Transverse colon (tissue), 4 donors: Measurements from ENCODE around the gene PPP1R9B. TPM values are rescaled to one million over a fixed set of nuclear protein-coding genes. Genes with fewer than 3 reads are reported as not detected.

Experiments
- DNase-seq: peaks from one replicate; pipeline ENCODE4 v3.0.0-alpha.2; 2019
- H3K27ac ChIP-seq, 4 donors: fragments of 200-600 bp; sonication (generic); 2 replicates each; pipeline ENCODE4 v1.5.1; 2016 to 2018; ENCODE audit warnings: inconsistent platforms in 4 of 4
- H3K27me3 ChIP-seq: fragments of 200-600 bp; sonication (generic); 2 replicates; pipeline ENCODE4 v1.5.1; 2017; ENCODE audit warnings: inconsistent platforms
- H3K36me3 ChIP-seq, 4 donors: fragments of 200-600 bp; sonication (generic); 2 replicates each; pipeline ENCODE4 v1.5.1; 2017 to 2019; ENCODE audit warnings: inconsistent platforms in 4 of 4
- H3K4me1 ChIP-seq, 4 donors: fragments of 200-600 bp; sonication (generic); 2 replicates each; pipeline ENCODE4 v1.5.1; 2017 to 2020; ENCODE audit warnings: inconsistent platforms in 4 of 4
- H3K4me3 ChIP-seq, 4 donors: fragments of 200-600 bp; sonication (generic); 1 replicate in 1 of 4; 2 replicates in 3 of 4; pipeline versions ENCODE4 v1.5.1 to v1.6.1; 2017 to 2019; ENCODE audit warnings: inconsistent platforms in 4 of 4
- H3K9me3 ChIP-seq, 2 donors: fragments of 200-600 bp; sonication (generic); 2 replicates each; pipeline ENCODE4 v1.5.1; 2017 to 2019; ENCODE audit warnings: inconsistent platforms in 2 of 2
- CTCF ChIP-seq, 5 experiments: fragments of 200-600 bp in 3 of 5; fragments of 450-650 bp in 2 of 5; sonication (generic) in 3 of 5; IDR thresholded peaks; 1 replicate in 2 of 5; 2 replicates in 3 of 5; pipeline ENCODE4 v1.5.1; 2016 to 2017; ENCODE audit warnings: antibody characterized with exemption in 5 of 5, inconsistent platforms in 3 of 5, mild to moderate bottlenecking in 2 of 5, moderate library complexity in 1 of 5
- EP300 ChIP-seq: sonication (generic); formaldehyde crosslinking; IDR thresholded peaks from one replicate; pipeline ENCODE4 v1.6.1; 2017; ENCODE audit warnings: antibody characterized with exemption, low read depth
- POLR2A ChIP-seq: fragments of 450-650 bp; IDR thresholded peaks from one replicate; pipeline ENCODE4 v1.6.1; 2016; ENCODE audit warnings: antibody characterized with exemption, mild to moderate bottlenecking, moderate library complexity
- POLR2AphosphoS5 ChIP-seq, 3 donors: sonication (generic); formaldehyde crosslinking; IDR thresholded peaks; one replicate each; pipeline ENCODE4 v1.6.1; 2016; ENCODE audit warnings: antibody characterized with exemption in 3 of 3
- WGBS, 2 donors: methylation state at CpG; one replicate each; pipeline ENCODE4 v1.1.5; 2018; ENCODE audit warnings: low coverage in 1 of 2; 5-methylcytosine and 5-hydroxymethylcytosine counted together
- in situ Hi-C, 4 donors: fragments of 200-750 bp; cut with MboI; loops; one replicate each; pipeline versions ENCODE4 v1.15.0 to v1.15.1; 2017; ENCODE audit warnings: low sequenced_read_pairs in 3 of 4, low pct_ligation_motif_present in 1 of 4, low pct_unique_long_range_greater_than_20kb in 1 of 4
- intact Hi-C: fragments of 100-400 bp; cut with DNase I; formaldehyde crosslinking; loops from one replicate; pipeline ENCODE4 v1.15.1; 2023; ENCODE audit warnings: low total_unique reads
- total RNA-seq, 4 donors: library from RNA; depleted of rRNA; stranded (reverse); fragments of >200 nt; gene quantifications; one replicate each; pipeline ENCODE4 v1.1.0, GENCODE V29; 2016

The PPP1R9B gene
- total RNA-seq, 4 donors from 2014 or later: 19.0 to 29.9 (median 27.7) TPM

GRCh38 chr17:50194140-50194933 lies 43.9 kb upstream of the PPP1R9B start:
- peaks cover 3 to 32% (median 13%) of the 10 kb centered on the region in 4 donors for H3K4me1 ChIP-seq

GRCh38 chr17:50192618-50193291 lies 42.3 kb upstream of the PPP1R9B start:
- in situ Hi-C loops (no loop called here), intact Hi-C loops (no loop called here)
- H3K4me3 ChIP-seq: no peak overlapping the region
- H3K36me3 ChIP-seq: peaks cover 0 to 51% (median 3%) of the 10 kb centered on the region in 4 donors
- WGBS, 2 donors: 78% methylated on average over 15 of the region's 16 CpGs; no CpG with 5 or more reads in 1 of the 2 donors
- no peak for TF ChIP-seq POLR2A
- TF ChIP-seq EP300: no peak
- TF ChIP-seq CTCF (IDR thresholded peaks at IDR 0.05): no peak
- TF ChIP-seq POLR2AphosphoS5 (IDR thresholded peaks at IDR 0.05): no peak
- H3K4me1 ChIP-seq: peaks cover 0 to 18% (median 3%) of the 10 kb centered on the region in 4 donors
- peak overlapping the region in 1 of 4 donors; percentile 25 for H3K27ac ChIP-seq
- no peaks in the 10 kb centered on the region for H3K9me3 ChIP-seq
- no peak for DNase-seq
- no peaks in the 10 kb centered on the region for H3K27me3 ChIP-seq

More at GRCh38 chr17:50194140-50194933, 43.9 kb upstream of the PPP1R9B start:
- peaks cover 3% of the 10 kb centered on the region for H3K27me3 ChIP-seq
- peak overlapping the region in 3 of 4 donors; percentile 9 to 95 (median 22) for H3K27ac ChIP-seq
- H3K9me3 ChIP-seq: no peaks in the 10 kb centered on the region
- no peak for DNase-seq
- 82% methylated on average over 24 of the region's 25 CpGs; no CpG with 5 or more reads in 1 of the 2 donors for WGBS, 2 donors
- no peak overlapping the region for H3K4me3 ChIP-seq
- intact Hi-C loops: no loop called here
- TF ChIP-seq POLR2A: no peak
- no peak for TF ChIP-seq EP300
- no peak for TF ChIP-seq POLR2AphosphoS5 (IDR thresholded peaks at IDR 0.05)
- TF ChIP-seq CTCF (IDR thresholded peaks at IDR 0.05): no peak
- peaks cover 0 to 49% (median 3%) of the 10 kb centered on the region in 4 donors for H3K36me3 ChIP-seq
- in situ Hi-C loops: no loop called here

GRCh38 chr17:50192144-50192617 lies 41.7 kb upstream of the PPP1R9B start:
- Histone ChIP-seq H3K27ac (peak overlapping the region in 1 of 4 donors; percentile 34), H3K27me3 (no peaks in the 10 kb centered on the region), H3K4me3 (no peak overlapping the region), H3K9me3 (no peaks in the 10 kb centered on the region), H3K36me3 (peaks cover 0 to 46% (median 3%) of the 10 kb centered on the region in 4 donors), H3K4me1 (peaks cover 0 to 15% (median 1%) of the 10 kb centered on the region in 4 donors)
- TF ChIP-seq POLR2A: no peak
- no peak for TF ChIP-seq POLR2AphosphoS5 (IDR thresholded peaks at IDR 0.05)
- no peak for TF ChIP-seq CTCF (IDR thresholded peaks at IDR 0.05)
- no peak for TF ChIP-seq EP300
- 73 to 76% methylated on average over 3 to 4 of the region's 4 CpGs for WGBS, 2 donors
- DNase-seq: no peak
- in situ Hi-C loops: no loop called here
- intact Hi-C loops: no loop called here
